ENCODE data around the gene FN1.

GRCh38 chr2:215316336-215316735 is 119.5 kb downstream of the FN1 start:
- TF ChIP-seq POLR2A (IDR thresholded peaks at IDR 0.05) = no peak
- TF ChIP-seq, protein P1, sequence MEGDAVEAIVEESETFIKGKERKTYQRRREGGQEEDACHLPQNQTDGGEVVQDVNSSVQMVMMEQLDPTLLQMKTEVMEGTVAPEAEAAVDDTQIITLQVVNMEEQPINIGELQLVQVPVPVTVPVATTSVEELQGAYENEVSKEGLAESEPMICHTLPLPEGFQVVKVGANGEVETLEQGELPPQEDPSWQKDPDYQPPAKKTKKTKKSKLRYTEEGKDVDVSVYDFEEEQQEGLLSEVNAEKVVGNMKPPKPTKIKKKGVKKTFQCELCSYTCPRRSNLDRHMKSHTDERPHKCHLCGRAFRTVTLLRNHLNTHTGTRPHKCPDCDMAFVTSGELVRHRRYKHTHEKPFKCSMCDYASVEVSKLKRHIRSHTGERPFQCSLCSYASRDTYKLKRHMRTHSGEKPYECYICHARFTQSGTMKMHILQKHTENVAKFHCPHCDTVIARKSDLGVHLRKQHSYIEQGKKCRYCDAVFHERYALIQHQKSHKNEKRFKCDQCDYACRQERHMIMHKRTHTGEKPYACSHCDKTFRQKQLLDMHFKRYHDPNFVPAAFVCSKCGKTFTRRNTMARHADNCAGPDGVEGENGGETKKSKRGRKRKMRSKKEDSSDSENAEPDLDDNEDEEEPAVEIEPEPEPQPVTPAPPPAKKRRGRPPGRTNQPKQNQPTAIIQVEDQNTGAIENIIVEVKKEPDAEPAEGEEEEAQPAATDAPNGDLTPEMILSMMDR (IDR thresholded peaks at IDR 0.05 in 4 of 5, conservative IDR thresholded peaks at IDR 0.05 in 1 of 5) = no peak

All from gastrocnemius medialis (tissue), 4 donors.